Stimulated activated CD8-positive, alpha-beta memory T cell treated with anti-CD3 and anti-CD28 coated beads, Interleukin-7, amount 100 ng/mL, for 48 hours (primary cell): Measurements from ENCODE around the gene RSF1.
"Not testable (repeated sequence)": the region's sequence is repeated elsewhere in the genome, so short reads cannot be mapped to it uniquely, and the experiment has no call there.

ENCODE experiments used
- DNase-seq, 2 donors: peaks; one replicate each; pipeline ENCODE4 v3.0.0-alpha.2; 2020; ENCODE audit warnings: low read depth in 1 of 2; ENCODE audit errors: extremely low read depth in 1 of 2

The RSF1 gene

DNA sequence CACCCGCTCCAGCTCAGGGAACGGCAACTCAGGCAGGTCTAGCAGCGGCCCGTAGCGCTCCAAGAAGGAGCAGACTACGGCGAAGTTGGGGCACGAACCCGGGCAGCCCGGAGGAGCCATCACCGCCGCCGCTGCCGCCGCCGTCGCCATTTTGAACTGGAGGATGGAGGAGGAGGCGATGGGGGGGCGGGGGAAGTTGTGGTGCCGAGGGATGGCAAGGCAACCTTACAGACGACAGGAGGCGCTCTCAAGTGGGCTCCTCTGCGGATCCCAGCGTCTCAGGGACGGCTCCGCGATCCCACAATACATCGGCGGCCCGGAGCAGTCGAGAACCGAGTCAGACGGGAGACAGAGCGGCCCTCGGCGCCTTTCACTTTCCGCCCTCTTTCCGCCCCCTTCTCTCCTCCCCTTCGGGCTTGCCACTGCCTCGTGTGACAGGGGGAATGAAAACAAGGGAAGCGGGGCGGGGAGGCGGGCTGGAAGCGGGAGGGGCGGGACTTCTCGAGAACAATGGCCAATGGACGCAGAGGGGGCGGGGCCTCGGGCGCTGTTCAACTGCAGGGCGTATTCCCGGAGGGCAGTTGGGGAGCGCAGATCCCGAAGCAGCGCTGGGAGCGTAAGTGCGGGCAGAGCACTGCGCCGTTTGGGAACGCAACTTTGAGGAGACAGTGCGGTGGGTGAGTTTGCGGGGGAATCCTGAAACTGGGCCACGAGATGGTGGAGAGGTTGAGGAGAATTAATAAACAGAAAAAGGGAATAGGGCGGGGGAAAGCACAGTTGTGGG, at the start of gene RSF1, which contains the start of gene AAMDC:
RSF1 (minus strand) TSS at position 158 of the 784 bp plus-strand sequence; CDS start at position 150, 8 bp downstream.
AAMDC (plus strand) TSS at position 580 of the 784 bp plus-strand sequence. CDS start 21,353 bp downstream, outside the sequence.
- DNase-seq = peak; percentile 85 to 96

DNA sequence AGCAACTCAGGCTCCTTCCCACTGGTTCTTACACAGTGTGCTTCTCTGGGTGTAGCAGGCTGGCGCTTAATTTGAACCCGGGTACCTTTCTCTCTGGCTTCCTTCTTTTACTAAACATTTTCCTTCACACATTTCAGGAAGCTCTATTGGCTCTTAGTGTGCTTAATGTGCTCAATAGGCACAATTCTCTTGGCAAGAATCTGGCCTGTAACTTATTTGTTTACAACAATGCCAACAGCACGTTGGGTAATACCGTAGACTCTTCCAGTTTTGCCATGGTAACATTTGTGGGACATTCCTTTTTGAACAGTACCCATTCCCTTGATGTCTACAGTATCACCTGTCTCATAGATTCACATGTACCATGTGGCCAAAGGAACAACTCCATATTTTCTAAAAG, 48.2 kb upstream of the RSF1 start:
- no peak for DNase-seq

DNA sequence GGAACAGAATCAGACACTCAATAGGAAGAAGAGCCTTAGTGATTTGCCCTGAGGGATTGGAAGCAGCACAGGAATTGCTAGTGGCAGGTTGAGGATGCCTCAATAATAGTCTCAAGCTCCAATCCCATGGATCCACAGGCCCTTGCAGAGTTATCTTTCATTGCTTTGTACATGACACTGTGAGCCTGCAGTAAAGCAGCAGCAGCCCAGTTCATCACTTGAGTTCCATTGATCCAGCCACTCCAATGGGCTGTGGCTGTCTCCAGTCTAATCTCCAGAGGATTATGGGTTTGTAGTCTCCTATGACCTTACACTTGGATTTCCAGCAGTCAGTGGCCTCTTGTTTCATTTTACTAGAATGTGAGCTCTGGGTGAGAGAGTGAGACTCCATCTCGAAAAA, 45.8 kb upstream of the RSF1 start:
- no peak for DNase-seq

- no peak for DNase-seq
Measured at GRCh38 chr11:77865805-77866204, 45.3 kb upstream of the RSF1 start.

- not testable (repeated sequence) for DNase-seq
Measured at GRCh38 chr11:77861444-77861843, 40.9 kb upstream of the RSF1 start.

GRCh38 chr11:77857906-77858457, 37.5 kb upstream of the RSF1 start:
- not testable (repeated sequence) for DNase-seq

DNA sequence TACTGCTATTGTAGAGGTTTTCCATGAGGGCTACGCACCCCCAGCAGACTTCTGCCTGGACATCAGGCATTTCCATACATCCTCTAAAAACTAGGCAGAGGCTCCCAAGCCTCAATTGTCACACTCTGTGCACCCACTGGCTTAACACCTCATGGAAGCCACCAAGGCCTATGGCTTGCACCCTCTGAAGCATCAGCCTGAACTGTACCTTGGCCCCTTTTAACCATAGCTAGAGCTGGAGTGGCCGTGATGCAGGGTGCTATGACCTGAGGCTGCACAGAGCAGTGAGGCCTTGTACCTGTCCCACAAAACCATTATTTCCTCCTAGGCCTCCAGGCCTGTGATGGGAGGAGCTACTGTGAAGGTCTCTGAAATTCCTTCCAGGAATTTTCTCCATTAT, 34.3 kb upstream of the RSF1 start:
- no peak for DNase-seq

DNA sequence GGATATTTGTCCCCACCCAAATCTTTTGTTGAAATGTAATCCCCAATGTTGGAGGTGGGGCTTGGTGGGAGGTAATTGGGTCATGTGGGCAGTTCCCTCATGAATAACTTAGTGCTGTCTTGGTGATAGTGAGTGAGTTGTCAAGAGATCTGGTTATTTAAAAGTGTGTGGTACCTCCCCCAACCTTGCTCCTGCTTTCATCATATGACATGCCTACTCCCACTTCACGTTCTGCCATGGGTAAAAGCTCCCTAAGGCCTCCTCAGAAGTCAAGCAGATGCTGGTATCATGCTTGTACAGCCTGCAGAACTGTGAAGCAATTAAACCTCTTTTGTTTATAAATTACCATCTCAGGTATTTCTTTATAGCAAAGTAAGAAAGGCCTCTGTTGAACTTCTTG, 31.0 kb upstream of the RSF1 start:
- no peak for DNase-seq

GRCh38 chr11:77843700-77844099, 23.2 kb upstream of the RSF1 start:
- DNase-seq = not testable (repeated sequence)

GRCh38 chr11:77842441-77843121, 22.1 kb upstream of the RSF1 start:
- no peak for DNase-seq

GRCh38 chr11:77833302-77833701, 12.8 kb upstream of the RSF1 start:
- no peak for DNase-seq

- DNase-seq = no peak
Measured at GRCh38 chr11:77828926-77829325, 8.4 kb upstream of the RSF1 start.

DNA sequence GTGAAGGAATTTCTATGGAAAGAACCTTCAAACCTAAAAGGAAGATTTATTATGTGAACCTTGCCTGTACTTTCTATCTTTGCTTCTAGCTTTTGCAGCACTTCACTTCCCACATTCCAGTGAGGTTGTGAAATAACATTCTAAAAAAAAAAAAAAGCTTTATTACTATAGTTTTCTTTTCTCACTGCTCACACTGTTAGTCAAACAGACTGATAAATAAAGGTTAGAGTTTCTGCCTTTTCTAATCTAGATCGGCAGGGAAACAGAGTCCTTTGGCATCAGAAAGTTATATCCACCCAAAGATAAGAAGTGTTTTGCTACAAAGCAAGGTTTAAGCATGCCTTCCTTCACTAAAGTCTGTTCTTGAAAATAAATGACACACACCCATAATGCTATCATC, 3.3 kb upstream of the RSF1 start:
- no peak for DNase-seq

DNA sequence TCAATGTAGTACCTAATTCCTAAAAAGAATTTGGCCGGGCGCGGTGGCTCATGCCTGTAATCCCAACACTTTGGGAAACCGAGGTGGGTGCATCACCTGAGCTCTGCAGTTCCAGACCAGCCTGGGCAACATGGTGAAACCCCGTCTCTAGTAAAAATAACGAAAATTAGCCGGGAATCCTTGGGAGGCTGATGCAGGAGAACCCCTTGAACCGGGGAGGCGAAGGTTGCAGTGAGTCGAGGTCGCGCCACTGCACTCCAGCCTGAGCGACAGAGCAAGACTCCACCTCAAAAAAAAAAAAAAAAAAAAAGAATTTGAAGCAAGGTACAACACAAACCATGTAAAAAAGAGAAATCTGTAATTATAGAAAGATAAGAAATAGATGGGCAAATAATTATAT, 1.6 kb upstream of the RSF1 start:
- DNase-seq = not testable (repeated sequence)

- DNase-seq = no peak
Measured at GRCh38 chr11:77821349-77821851, 878 bp upstream of the RSF1 start.

DNA sequence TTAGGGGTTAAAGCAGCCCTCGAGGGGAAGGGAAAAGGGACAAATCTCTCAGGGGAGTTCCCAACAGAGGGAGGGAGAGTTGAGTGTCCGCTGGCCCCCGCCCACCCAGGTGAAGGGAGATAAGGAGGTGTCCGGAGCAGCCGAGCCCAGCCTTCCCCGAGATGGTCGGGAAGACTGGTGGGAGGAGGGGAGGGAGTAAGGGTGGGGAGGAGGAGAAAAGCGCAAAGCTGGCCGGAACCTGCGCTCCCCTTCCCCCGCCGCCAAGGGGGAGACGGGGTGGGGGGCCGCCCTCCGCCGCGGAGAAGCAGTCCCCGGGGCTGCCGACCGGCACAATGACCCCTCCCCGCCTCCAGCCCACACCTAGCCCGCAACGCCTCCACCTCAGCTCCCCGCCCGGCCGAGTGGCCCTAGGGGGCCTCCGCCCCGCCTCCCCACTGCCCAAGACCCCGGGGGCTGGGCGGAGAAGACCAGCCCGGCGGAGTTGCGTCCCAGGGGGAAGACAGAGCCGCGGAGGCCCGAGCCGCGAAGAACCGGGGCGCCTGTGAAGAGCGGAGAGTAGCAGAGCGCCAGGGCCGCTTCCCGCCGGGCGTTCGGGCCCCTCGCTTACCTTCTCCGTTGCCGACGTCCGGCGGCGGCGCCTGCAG, 479 bp downstream of the RSF1 start:
- peak in 1 of 2 donors; percentile 6 for DNase-seq

GRCh38 chr11:77819411-77819920, 1.1 kb downstream of the RSF1 start:
- peak; percentile 65 to 81 for DNase-seq

GRCh38 chr11:77815459-77815858, 5.1 kb downstream of the RSF1 start:
- DNase-seq = no peak

DNA sequence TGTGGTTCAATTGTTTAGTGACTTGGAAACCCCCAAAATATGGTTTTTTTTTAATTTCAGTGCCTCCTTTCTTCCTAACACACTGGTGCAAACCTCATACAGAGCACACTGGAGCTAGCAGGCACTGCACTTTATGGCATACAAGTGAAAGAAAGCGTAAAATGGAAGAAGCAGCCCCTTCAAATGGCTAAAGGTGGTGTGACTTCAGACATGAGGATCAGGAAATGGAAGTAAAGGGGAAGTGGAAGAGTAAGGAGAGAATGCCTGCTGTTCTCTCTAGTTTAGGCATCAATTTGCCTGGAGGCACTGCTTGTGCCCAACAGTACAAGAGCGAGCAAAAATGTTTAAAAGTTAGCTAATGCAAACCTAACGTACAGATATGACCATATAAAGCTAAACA, 5.7 kb downstream of the RSF1 start:
- DNase-seq = no peak

DNA sequence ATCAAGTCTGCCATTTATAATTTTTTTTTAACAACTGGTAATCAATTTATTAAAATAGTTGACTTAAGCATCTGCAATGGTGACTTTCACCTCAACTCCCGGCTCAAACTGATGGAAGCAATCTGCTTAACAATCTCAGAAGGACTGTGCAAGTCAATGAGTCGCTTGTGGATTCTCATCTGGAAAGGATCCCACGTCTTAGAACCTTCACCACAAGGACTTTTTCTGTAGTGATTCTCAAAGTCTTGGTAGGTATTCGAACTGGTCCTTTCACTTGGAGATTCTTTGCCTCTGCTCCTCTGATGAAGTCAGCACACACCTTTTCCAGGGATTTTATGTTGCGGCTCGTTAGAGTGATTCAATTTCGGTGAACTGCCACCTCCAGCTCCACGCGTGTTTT, 7.3 kb downstream of the RSF1 start:
- DNase-seq = no peak

- no peak for DNase-seq
Measured at GRCh38 chr11:77806993-77807392, 13.5 kb downstream of the RSF1 start.
